Hypothalamus (tissue), 51 donors: Measurements from ENCODE around the gene MYO3A.

ENCODE experiments used
- DNase-seq, 51 donors: peaks; one replicate each; lab custom pipeline; 2025; lab: John Stamatoyannopoulos, UW

MYO3A gene, protein sequence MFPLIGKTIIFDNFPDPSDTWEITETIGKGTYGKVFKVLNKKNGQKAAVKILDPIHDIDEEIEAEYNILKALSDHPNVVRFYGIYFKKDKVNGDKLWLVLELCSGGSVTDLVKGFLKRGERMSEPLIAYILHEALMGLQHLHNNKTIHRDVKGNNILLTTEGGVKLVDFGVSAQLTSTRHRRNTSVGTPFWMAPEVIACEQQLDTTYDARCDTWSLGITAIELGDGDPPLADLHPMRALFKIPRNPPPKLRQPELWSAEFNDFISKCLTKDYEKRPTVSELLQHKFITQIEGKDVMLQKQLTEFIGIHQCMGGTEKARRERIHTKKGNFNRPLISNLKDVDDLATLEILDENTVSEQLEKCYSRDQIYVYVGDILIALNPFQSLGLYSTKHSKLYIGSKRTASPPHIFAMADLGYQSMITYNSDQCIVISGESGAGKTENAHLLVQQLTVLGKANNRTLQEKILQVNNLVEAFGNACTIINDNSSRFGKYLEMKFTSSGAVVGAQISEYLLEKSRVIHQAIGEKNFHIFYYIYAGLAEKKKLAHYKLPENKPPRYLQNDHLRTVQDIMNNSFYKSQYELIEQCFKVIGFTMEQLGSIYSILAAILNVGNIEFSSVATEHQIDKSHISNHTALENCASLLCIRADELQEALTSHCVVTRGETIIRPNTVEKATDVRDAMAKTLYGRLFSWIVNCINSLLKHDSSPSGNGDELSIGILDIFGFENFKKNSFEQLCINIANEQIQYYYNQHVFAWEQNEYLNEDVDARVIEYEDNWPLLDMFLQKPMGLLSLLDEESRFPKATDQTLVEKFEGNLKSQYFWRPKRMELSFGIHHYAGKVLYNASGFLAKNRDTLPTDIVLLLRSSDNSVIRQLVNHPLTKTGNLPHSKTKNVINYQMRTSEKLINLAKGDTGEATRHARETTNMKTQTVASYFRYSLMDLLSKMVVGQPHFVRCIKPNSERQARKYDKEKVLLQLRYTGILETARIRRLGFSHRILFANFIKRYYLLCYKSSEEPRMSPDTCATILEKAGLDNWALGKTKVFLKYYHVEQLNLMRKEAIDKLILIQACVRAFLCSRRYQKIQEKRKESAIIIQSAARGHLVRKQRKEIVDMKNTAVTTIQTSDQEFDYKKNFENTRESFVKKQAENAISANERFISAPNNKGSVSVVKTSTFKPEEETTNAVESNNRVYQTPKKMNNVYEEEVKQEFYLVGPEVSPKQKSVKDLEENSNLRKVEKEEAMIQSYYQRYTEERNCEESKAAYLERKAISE (N-terminal part only)

DNA sequence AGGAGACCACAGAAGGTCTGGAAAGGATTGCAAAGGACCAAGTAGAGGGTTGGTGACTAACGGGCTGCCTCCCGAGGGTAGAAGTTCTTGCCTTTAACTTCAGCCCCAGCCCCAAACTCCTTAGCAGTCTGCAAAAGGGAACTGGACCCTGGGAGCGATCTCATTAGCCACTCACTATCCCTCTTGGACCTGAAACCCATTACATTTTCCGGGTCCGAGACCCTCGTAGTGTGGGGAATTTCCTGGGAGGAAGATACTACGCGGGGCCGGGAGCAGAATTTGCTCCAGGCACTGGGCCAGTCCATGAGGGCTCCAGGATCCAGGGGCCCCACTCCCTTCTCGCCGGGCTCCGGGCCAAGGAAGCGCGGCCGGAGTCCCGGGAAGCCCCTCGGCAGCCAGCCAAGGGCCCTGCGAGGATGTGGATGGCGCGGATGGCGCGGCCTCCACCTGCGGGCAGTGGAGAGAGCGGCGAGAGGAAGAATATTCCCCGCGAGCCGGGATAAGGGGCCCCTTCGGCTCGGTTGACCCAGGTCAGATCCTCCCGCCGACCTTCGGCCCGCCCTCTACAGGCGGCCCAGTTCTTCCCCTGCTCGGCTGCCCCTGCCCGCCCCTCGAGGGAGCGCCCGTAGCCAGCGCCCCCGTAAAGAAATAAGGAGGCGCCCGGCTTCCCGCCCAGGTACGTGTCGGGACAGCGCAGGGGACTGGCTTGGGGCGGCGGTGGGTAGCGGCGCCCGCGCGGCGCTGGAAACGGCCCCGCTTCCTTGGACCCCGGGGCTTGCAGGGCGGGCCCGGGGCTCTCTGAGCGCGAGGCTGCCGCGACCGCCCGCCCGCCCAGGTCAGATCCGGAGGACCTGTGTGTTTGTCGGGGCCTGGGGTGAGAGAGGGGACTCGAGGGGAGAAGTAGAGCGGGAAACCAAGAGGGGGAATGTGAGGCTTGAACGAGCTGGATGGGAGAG, at the start of gene MYO3A:
Gene MYO3A, plus strand, starts transcription at position 577 of the 956 bp plus-strand sequence. CDS start 17,882 bp downstream, outside the sequence.
- DNase-seq: no peak

DNA sequence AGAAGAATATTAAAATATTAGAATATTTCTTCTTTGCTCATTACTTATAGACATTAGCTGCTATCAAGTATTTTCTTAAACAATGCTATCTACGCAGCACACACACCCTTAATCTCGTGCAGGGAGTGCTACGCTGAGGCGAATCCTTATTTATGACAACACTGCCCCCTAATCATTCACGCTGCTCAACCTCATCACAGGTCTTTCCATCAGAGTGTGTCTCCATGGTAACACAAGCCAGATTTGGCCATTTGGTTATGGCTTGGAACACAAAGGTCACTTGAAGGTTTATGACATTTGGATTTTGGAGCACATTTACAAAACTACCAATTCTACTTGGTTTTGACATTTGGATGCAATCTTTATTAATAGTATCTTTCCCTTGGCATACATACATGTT, 45.4 kb upstream of the MYO3A start:
- no peak for DNase-seq

DNA sequence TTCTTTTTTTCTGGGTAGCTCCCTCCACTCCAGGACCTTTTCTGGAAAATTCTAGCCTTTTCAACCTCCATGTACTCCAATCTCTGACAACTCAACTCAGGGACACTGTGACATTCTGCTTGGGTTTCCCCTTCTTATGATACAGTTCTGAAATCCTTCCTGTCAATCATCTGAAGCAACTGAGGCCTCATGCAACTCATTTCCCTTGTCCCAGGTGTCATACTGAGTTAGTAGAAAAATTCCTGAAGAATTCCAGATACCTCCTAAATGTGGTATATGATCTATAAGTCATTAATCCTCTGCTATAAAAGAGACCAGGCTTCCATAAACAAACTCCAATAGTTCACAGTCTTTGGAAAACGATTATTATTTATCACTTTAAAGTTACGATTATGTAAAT, 43.0 kb upstream of the MYO3A start:
- DNase-seq: no peak

DNA sequence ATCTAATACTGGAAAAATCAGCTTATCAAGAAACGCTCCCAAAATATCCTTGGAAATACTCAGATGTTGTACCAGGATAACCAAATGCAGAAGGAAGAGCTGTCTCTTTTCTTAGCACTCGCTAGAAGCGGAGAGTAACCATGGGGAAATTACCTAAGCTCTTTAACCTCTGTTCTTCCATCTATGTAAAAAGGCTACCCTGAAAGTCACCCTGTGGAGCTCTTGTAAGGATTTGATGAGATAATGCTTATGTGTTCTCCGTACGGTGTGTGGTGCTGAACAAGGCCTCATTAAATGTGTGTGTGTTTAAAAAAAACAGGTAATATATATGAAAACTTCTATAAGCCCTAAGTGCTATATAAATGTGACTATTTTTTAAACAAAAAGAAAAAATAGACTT, 38.2 kb upstream of the MYO3A start:
- DNase-seq: no peak

DNA sequence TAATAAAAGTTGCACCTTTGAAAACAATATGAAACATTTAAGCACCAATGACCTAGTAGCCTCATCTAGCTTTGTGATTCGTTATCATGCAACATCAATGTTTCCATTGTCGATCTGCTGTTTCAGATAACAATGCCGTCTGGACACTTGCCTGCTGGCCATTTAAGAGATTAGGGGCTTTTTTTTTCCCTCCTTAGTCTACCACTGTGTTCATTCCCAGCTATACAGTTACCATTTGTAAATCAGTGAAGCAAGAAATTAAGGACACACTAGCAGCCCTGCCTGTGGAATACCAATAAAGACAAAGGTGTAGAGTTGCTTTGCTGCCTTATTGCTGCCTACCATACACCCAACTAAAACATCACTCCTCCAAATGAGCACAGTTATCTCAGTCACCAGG, 37.6 kb upstream of the MYO3A start:
- DNase-seq: no peak

DNA sequence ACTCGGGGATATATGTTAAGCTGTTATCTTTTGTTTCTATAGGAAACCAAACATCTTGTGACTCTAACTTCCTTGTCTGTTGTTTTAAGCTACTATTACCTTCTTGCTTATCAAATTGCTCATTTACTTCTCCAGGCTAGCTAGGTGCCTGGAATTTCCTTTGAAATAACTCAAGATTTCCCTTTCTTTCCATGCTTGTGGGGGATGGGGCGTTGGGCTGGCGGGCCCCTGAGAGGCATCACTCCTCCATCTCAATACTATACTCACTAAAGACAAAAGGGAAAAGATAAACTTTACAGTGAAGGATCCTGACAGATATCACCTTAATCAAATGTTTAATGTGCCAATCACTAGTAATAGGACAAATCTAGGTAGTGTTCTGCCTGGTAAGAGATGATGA, 34.7 kb upstream of the MYO3A start:
- no peak for DNase-seq

DNA sequence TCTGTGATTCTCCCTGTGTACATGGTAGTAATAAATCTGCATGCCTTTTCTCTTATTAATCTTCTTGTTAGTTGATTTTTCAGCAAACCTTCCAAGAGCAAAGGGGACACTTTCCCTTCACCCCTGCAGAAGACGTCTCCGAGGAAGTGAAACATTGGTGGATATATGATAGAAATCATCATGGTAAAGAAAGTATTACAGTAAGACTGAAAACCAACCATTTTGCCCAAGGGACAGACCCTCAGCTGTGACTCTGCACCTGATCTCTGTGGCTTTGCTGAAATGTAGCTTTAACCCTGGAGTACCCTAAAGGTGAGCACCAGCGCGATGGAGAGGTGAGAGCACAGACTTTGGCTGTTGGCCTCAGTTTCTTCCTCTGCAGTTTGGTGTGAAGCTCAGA, 32.8 kb upstream of the MYO3A start:
- DNase-seq: no peak

DNA sequence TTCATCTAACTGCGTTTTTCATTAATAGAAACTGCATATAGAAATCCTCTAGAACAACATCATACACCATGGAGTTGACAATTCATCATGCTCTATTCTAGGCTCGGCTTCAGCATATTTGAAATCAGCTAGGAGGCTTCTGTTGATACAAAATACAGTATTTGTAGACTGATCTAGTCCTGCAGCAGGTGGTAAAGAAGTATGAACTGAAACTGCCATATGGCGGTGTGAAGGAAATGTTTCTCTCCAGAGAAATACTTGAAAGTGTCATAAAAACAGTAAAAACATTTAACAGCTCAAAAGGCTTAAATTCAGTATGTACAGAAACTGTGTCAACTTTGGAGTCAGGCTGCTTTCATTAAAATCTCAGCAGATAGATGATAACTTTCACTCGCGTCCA, 32.0 kb upstream of the MYO3A start:
- no peak for DNase-seq

DNA sequence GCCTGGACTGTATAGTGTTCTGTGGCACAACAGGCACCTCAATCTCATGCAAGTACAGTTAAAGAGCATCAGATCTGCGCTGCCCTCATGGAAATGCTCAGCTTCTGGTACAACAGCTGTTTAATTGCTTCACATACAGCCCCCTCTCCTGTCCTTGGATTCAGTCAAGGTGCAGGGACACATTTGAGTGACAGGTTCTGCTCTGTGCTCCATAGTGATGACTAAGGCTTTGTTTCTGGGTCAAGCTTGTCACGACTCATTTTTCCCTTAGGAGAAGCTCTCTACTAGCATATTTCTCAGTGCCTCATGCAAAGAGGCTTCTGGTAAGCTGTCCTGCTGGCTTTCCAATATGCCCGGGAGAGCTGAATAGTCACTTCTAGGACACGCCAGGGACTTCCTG, 26.8 kb upstream of the MYO3A start:
- no peak for DNase-seq

DNA sequence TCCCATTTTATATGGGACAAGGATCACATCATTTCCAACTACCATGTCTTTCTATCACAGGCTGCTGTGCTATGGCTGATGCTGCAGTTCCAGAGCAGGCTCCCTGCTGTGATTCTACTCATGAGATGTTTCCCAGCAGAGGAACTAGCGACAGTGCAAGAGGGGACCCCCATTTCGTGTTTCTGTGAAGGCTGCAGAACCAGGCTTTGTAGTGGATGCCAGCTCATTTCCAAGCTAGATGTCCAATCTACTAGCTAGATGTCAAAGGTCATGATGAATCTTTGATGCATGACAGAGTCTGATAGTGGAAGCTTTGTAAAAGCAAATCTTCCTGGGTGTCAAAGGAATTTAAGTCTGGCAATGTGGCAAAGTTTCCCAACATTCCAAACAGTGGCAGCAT, 21.2 kb upstream of the MYO3A start:
- no peak for DNase-seq

DNA sequence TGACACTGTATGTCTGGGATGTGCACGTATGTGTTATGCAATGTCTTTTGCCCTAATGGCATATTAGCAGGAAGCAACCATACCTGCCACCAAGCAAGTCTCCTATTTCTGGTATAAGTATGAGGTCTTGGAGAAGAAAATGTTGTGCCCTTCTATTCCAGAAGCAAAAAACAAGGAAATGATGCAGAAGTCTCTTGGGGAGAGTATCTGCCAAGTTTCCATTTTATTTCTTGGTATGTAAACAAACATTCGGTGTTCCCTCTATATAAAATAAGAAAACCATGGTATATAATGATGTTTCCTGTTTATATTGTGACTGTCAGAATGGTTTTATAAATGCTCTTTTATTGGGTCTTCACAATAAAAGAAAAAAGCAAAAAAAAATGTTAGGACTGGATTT, 19.3 kb upstream of the MYO3A start:
- DNase-seq: no peak

DNA sequence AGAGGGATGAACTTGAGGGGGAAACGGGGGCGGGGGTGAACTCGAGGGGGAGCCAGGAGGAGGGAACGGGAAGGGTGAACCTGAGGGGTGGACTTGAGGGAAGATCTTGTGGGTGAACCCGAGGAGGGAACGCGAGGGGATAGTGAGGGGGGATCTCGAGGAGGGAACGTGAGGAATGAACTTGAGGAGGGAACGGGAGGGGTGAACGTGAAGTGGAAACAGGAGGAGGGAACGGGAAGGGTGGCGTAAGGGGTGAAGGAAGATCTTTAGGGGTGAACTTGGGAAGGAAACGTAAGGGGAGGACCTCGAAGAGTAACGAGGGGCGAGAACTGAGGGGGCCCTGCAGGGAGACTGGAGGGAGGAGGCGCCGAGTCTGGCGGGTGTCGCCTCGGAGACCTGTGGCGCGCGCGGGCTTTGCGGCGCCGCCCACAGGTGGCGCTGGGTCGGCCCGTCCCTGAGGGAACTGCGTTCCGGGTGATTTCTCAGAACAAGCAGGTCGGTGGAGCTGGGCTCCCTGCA, 651 bp downstream of the MYO3A start:
- peak in 2 of 51 donors; percentile 1 for DNase-seq

DNA sequence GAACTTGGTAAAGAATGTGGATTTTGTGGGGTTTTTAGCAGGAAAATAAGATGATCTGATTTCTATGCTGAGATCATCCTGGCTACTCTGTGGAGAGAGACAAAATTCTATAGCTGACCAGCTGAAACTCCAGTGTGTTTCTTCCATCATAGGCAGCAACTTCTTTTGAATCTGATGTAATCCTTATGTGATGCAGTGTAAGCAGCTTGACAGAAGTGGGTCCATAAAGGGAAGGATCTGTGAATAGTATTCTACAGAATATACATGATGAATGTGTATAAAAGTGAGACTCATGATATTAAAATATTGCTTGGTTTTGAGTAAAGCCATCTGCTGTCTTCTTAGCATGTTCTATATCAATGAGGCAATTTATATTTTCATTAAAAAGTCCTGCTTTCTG, 4.4 kb downstream of the MYO3A start:
- no peak for DNase-seq

DNA sequence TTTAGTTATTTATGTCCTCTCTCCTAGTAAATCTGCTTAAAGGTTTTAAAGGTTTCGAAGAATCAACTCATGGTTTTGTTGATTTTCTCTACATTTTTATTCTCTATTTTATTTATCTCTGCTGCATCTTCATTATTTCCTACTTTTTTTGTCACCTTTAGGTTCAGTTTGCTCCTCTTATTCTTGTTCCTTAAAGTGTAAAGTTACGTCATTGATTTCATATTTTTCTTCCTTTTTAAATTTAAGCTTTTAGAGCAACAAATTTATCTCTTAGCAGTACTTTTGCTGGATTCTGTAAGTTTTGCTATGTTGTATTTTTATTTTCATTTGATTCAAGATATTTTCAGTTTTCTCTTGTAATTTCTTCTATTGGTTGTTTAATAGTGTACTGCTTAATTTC, 10.7 kb downstream of the MYO3A start:
- DNase-seq: no peak

DNA sequence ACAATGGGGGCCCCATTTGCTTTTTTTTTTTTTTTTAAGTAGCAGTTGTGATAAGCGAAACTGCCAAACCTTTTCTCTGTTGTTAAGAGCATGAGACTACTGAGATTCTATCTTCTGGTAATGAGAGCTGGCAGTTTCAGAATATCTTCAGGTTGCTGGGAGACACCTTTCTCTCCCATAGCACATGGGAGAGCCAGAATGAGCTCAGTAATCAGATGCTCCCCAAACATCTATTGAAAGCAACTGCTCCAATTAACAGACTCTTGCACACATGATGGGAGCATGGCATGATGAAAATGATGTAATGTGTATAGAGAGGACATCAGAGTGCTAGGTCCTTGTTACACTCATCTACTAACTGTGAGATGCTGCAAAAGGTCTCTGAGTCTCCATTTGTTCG, 18.8 kb downstream of the MYO3A start:
- no peak for DNase-seq

DNA sequence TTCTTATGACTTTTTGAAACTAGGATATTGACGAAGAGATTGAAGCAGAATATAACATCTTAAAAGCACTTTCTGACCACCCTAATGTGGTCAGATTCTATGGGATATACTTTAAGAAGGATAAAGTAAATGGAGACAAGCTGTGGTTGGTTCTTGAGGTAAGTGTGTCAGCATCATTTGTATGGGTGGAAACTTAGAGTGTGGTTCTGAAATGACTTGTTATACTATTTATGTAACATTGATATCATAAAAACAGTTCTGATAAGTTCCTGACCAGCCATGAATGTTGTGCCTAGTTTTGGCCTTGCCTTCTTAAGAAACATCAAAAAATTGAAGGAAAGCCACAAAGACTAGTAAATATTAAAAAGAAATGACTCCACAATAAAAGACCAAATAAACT, 20.8 kb downstream of the MYO3A start:
- DNase-seq: no peak

DNA sequence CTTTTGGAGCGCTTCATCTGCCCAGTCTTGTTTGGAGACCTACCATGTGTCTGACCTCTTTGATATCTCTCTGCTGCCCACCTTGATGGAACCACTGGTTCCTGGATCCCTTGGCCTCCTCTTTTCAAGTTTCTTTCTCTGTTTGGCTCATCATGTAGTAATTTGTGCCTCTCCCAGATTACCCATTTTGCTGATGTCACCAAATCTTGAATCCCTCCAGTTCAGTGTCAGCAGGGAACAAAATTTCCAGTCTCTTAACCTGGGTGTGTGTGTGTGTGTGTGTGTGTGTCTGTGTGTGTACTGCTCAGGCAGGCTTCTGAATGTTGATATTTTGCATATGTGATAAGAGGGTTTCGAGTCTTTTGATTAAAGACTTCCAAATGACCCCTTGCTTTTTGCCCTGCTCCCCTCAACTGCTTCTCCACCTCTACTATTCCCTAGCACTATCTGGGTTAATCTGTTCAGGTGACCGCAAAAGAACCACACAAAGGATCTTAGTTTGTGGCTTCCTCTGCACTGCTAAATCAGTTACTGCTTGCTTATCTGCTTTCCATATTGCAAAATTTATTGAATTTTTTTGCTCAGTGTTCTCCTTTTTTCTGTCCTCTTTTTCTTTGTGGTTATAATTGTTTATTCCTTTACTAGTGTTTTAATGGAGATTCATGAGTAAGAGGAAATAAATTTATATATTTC, 25.7 kb downstream of the MYO3A start:
- DNase-seq: no peak

DNA sequence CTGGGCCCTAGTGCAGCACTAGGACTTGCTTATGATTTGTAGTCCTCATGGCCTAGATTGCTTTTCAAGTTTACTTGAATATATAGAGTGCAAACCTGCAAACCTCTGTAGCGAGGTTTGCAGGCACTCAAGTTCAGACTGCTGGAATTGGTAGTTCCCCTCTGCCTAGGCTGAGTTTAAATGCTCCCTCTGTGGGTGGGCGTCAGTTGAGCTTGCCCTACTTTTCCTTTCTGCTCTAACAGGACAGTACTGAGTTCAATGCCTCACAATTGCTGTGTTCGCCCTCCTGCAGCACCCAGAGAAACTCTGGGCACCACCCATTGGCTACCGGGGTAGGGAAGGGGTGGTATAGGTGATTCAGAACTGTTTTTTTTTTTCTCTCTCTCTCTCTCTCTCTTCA, 31.6 kb downstream of the MYO3A start:
- DNase-seq: no peak

DNA sequence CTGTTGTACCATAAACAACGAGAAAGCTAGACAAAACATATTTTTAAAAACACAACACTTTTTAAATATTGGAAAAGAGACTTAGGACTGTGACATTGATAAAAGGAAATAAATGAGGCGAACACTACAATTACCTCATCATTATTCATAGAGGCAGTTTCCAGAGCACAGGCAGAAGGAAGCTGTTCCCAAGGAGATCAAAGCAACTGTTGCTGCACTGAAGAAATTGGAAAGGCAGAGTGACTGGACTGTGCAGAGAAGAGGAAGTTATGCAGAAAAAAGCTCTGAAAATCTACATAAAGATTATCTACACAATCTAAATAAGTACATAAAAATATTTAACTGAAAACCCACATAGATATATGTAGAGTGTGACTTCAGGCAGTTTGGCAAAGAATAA, 32.8 kb downstream of the MYO3A start:
- no peak for DNase-seq
